Measurements from ENCODE around the gene DDX49.

DNA sequence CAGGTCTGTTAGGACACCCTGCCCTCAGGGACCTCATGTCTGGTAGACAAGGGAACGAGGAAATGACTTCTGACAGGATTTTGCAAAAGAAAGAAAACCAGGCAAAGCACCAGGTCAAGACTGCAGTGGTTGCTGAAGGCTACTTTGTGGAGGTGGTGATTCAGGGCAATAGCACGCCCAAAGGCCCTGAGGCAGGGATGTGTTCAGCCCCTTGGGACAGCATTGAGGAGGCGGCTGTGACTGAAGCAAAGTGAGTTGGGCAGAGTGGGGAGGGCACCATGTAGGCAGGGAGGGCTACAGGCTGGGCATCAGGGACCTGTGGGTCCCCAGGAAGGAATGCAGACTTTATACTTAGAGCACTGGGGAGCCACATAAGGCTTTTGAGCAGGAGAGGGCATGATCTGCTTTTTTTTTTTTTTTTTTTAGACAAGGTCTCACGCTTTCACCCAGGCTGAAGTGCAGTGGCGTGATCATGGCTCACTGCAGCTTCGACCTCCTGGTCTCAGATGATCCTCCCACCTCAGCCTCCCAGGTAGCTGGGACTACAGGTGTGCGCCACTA is 32.3 kb downstream of the DDX49 start:
- no peak for TF ChIP-seq EZH2 (IDR thresholded peaks at IDR 0.05; ENCODE audit: insufficient read depth, poor library complexity, severe bottlenecking)
- no peak for TF ChIP-seq EZH2phosphoT487 (IDR thresholded peaks at IDR 0.05; ENCODE audit: insufficient read depth, low read depth)

Data from GM23248 (cell line).